Stimulated activated CD8-positive, alpha-beta memory T cell treated with anti-CD3 and anti-CD28 coated beads, Interleukin-4, amount 100 ng/mL, for 48 hours (primary cell): ENCODE data around the gene EWSR1.
"Not testable (repeated sequence)": the region's sequence is repeated elsewhere in the genome, so short reads cannot be mapped to it uniquely, and the experiment has no call there.

Source experiments
- DNase-seq: peaks from one replicate; pipeline ENCODE4 v3.0.0-alpha.2; 2020

Gene EWSR1

GRCh38 chr22:29267858-29268510 is at the start of gene EWSR1, which contains the start of gene RHBDD3:
Gene EWSR1, plus strand, starts transcription at chr22:29268268. Its CDS starts 69 bp downstream, at chr22:29268337.
Gene RHBDD3, minus strand, starts transcription at chr22:29267981. Its CDS starts 2,355 bp downstream, at chr22:29265626.
- peak; percentile 99 for DNase-seq

- no peak for DNase-seq
These were observed 49.2 kb upstream of the EWSR1 start for GRCh38 chr22:29218758-29219408.

- not testable (repeated sequence) for DNase-seq
These were observed 48.7 kb upstream of the EWSR1 start for GRCh38 chr22:29219409-29219782.

GRCh38 chr22:29219881-29220670 is 48.0 kb upstream of the EWSR1 start:
- DNase-seq = no peak

- no peak for DNase-seq
These were observed 43.8 kb upstream of the EWSR1 start for GRCh38 chr22:29224121-29224858.

- no peak for DNase-seq
These were observed 43.1 kb upstream of the EWSR1 start for GRCh38 chr22:29224859-29225410.

GRCh38 chr22:29225422-29226090 is 42.5 kb upstream of the EWSR1 start:
- DNase-seq = no peak

GRCh38 chr22:29226351-29226981 is 41.6 kb upstream of the EWSR1 start:
- no peak for DNase-seq

GRCh38 chr22:29230972-29231875 is 36.8 kb upstream of the EWSR1 start:
- DNase-seq = no peak

GRCh38 chr22:29231971-29232959 is 35.8 kb upstream of the EWSR1 start:
- DNase-seq = no peak

- no peak for DNase-seq
These were observed 34.7 kb upstream of the EWSR1 start for GRCh38 chr22:29233277-29233877.

GRCh38 chr22:29240481-29240880 is 27.6 kb upstream of the EWSR1 start:
- DNase-seq = not testable (repeated sequence)

GRCh38 chr22:29243874-29244446 is 24.1 kb upstream of the EWSR1 start:
- DNase-seq = no peak

- no peak for DNase-seq
These were observed 23.1 kb upstream of the EWSR1 start for GRCh38 chr22:29244785-29245625.

GRCh38 chr22:29245626-29246385 is 22.3 kb upstream of the EWSR1 start:
- DNase-seq = peak; percentile 83

GRCh38 chr22:29247891-29248290 is 20.2 kb upstream of the EWSR1 start:
- DNase-seq = not testable (repeated sequence)

GRCh38 chr22:29251265-29251664 is 16.8 kb upstream of the EWSR1 start:
- no peak for DNase-seq
